WTC11 (cell line): Measurements from ENCODE around the gene DENND1B. TPM values are rescaled to one million over a fixed set of nuclear protein-coding genes. Genes with fewer than 3 reads are reported as not detected.
A peak's percentile ranks its signal among the peaks of the same experiment; 100 is the strongest.

ENCODE experiments used
- ATAC-seq: fragments of 200-7000 bp; cut with Tn5 transposase; 2 replicates; pipeline ENCODE4 v1.10.0; 2021; ENCODE audit warnings: mild to moderate bottlenecking, moderate library complexity
- CTCF ChIA-PET: fragments of 300-600 bp; sonication (Branson Sonifier 250); formaldehyde crosslinking; loops from one replicate; lab custom pipeline; 2021; ENCODE audit warnings: antibody characterized with exemption; lab: Charles Lee
- POLR2A ChIA-PET: fragments of 350-600 bp; sonication (Branson Sonifier 250); formaldehyde crosslinking; loops from one replicate; lab custom pipeline; 2021; ENCODE audit warnings: antibody characterized with exemption; lab: Charles Lee
- DNase-seq: peaks from one replicate; pipeline ENCODE4 v3.0.0; 2021; ENCODE audit warnings: low spot score
- H3K27ac Mint-ChIP-seq: 2 replicates; pipeline ENCODE4 v1.8.0; 2021; ENCODE audit warnings: mixed read lengths
- H3K27me3 Mint-ChIP-seq: 2 replicates; pipeline ENCODE4 v1.8.0; 2021; ENCODE audit warnings: low read depth, mild to moderate bottlenecking, moderate library complexity, mixed read lengths
- H3K36me3 Mint-ChIP-seq: 2 replicates; pipeline ENCODE4 v1.8.0; 2021; ENCODE audit warnings: mixed read lengths
- H3K4me1 Mint-ChIP-seq: 2 replicates; pipeline ENCODE4 v1.8.0; 2022; ENCODE audit warnings: mixed read lengths
- H3K4me3 Mint-ChIP-seq: 2 replicates; pipeline ENCODE4 v1.8.0; 2021; ENCODE audit warnings: mild to moderate bottlenecking, moderate library complexity, mixed read lengths
- H3K9me3 Mint-ChIP-seq: 2 replicates; pipeline ENCODE4 v1.8.0; 2021; ENCODE audit warnings: mixed read lengths
- AFF4 ChIP-seq: sonication (generic); formaldehyde crosslinking; IDR thresholded peaks from 2 replicates; pipeline ENCODE4 v1.8.1; 2023; ENCODE audit warnings: mild to moderate bottlenecking, missing genetic modification reagents, borderline replicate concordance
- CREB1 ChIP-seq: sonication (generic); formaldehyde crosslinking; IDR thresholded peaks from 2 replicates; pipeline ENCODE4 v1.8.0; 2023; ENCODE audit warnings: mild to moderate bottlenecking, missing genetic modification reagents
- CTCF ChIP-seq: fragments of 200-600 bp; IDR thresholded peaks from 2 replicates; pipeline ENCODE4 v1.8.0; 2022; ENCODE audit warnings: antibody characterized with exemption
- USF1 ChIP-seq: sonication (generic); formaldehyde crosslinking; IDR thresholded peaks from 2 replicates; pipeline ENCODE4 v1.8.0; 2022; ENCODE audit warnings: mild to moderate bottlenecking, missing genetic modification reagents
- ZBTB21 ChIP-seq: sonication (generic); formaldehyde crosslinking; IDR thresholded peaks from 2 replicates; pipeline ENCODE4 v1.8.1; 2023; ENCODE audit warnings: mild to moderate bottlenecking, missing genetic modification reagents, borderline replicate concordance
- ZNF317 ChIP-seq: sonication (generic); formaldehyde crosslinking; IDR thresholded peaks from 2 replicates; pipeline ENCODE4 v1.8.1; 2023; ENCODE audit warnings: low read depth, mild to moderate bottlenecking, moderate library complexity, missing genetic modification reagents, borderline replicate concordance
- ZNF423 ChIP-seq: fragments of 250-450 bp; sonication (Bioruptor Pico); IDR thresholded peaks from 2 replicates; pipeline ENCODE4 v2.1.2; 2022; ENCODE audit warnings: mild to moderate bottlenecking, moderate library complexity
- ZNF425 ChIP-seq: fragments of 250-450 bp; sonication (Bioruptor Pico); conservative IDR thresholded peaks from 2 replicates; pipeline ENCODE4 v1.9.0; 2021; ENCODE audit warnings: mild to moderate bottlenecking
- ZSCAN18 ChIP-seq: fragments of 250-450 bp; sonication (Bioruptor Pico); IDR thresholded peaks from 2 replicates; pipeline ENCODE4 v2.1.2; 2022; ENCODE audit warnings: mild to moderate bottlenecking, moderate library complexity
- total RNA-seq: library from RNA; stranded (reverse); gene quantifications from 3 replicates; pipeline ENCODE4 v1.2.3, GENCODE V29; 2021

The DENND1B gene
- total RNA-seq, 1 experiment from 2014 or later = 4.3 TPM

- TF ChIP-seq AFF4 (CRISPR knock-in tag) (no peak), ZBTB21 (CRISPR knock-in tag) (no peak), ZNF425 (CRISPR knock-in tag) (no peak)
Observed at GRCh38 chr1:197544130-197544529, 231.2 kb downstream of the DENND1B start (continued).

GRCh38 chr1:197541411-197541810 is 233.9 kb downstream of the DENND1B start:
- no peak overlapping the region for H3K27ac Mint-ChIP-seq
- H3K9me3 Mint-ChIP-seq = peaks cover 3% of the 10 kb centered on the region; the same call in 1 of the 2 replicates
- H3K4me1 Mint-ChIP-seq = peaks cover 16% of the 10 kb centered on the region
- no peak for TF ChIP-seq ZSCAN18 (CRISPR knock-in tag)
- peak; percentile 29; the same call in 1 of the 2 replicates for TF ChIP-seq ZNF423 (CRISPR knock-in tag)
- DNase-seq (no peak), ATAC-seq (peak; percentile 63)
- ChIA-PET CTCF (interaction anchor here (0.7 to 1.9 kb wide), 4 partner anchors 20 to 328 kb away, joined by 3 to 7 read pairs (median 4); no protein-coding TSS in a partner anchor), POLR2A (no interaction called here)
- H3K36me3 Mint-ChIP-seq = no peaks in the 10 kb centered on the region
- no peak overlapping the region for H3K4me3 Mint-ChIP-seq
- H3K27me3 Mint-ChIP-seq = no peaks in the 10 kb centered on the region

GRCh38 chr1:197526736-197527371 is 248.4 kb downstream of the DENND1B start:
- DNase-seq (no peak), ATAC-seq (no peak)
- no peaks in the 10 kb centered on the region for H3K27me3 Mint-ChIP-seq
- no peaks in the 10 kb centered on the region for H3K36me3 Mint-ChIP-seq
- ChIA-PET CTCF (interaction anchor here (0.7 to 1.7 kb wide), 5 partner anchors 342 to 401 kb away, joined by 3 to 10 read pairs (median 3); no protein-coding TSS in a partner anchor), POLR2A (no interaction called here)
- no peak overlapping the region for H3K27ac Mint-ChIP-seq
- H3K9me3 Mint-ChIP-seq = no peaks in the 10 kb centered on the region
- H3K4me1 Mint-ChIP-seq = peaks cover 10% of the 10 kb centered on the region
- H3K4me3 Mint-ChIP-seq = no peak overlapping the region
- TF ChIP-seq CTCF = peak; percentile 48
- no peak for TF ChIP-seq USF1 (CRISPR knock-in tag)
- no peak for TF ChIP-seq CREB1 (CRISPR knock-in tag)
- no peak for TF ChIP-seq ZNF317 (CRISPR knock-in tag)
